Measurements from ENCODE around the gene RABGAP1L.

RABGAP1L gene

GRCh38 chr1:174219606-174220370, 60.5 kb downstream of the RABGAP1L start:
- Histone ChIP-seq H3K4me3 (ENCODE audit: low read length in 2 of 2) (no peak overlapping the region), H3K4me1 (ENCODE audit: control insufficient read depth in 2 of 2, insufficient read depth in 1 of 2, low read depth in 1 of 2, low read length in 2 of 2) (no peaks in the 10 kb centered on the region), H2BK12ac (ENCODE audit: low read length) (no peak overlapping the region), H3K36me3 (replicated peaks in 1 of 2; ENCODE audit: control insufficient read depth in 2 of 2, insufficient read depth in 2 of 2, low read length in 2 of 2) (no peaks in the 10 kb centered on the region), H4K91ac (ENCODE audit: low read depth, low read length, poor library complexity) (no peak overlapping the region), H2BK5ac (ENCODE audit: low read length) (no peak overlapping the region), H3K27me3 (ENCODE audit: control insufficient read depth in 3 of 3, insufficient read depth in 3 of 3, low read depth in 1 of 3, low read length in 3 of 3) (no peaks in the 10 kb centered on the region), H2AFZ (ENCODE audit: low read length) (no peak overlapping the region), H3K4ac (ENCODE audit: low read length) (no peak overlapping the region), H2AK5ac (ENCODE audit: low read depth, low read length) (no peak overlapping the region), H3K18ac (ENCODE audit: low read length) (no peak overlapping the region), H3K79me1 (ENCODE audit: low read depth, low read length) (no peaks in the 10 kb centered on the region), H3K9ac (ENCODE audit: low read depth, low read length, poor library complexity) (no peak overlapping the region), H3K27ac (replicated peaks; ENCODE audit: low read length) (no peak overlapping the region), H3K9me3 (replicated peaks in 1 of 2; ENCODE audit: control insufficient read depth in 2 of 2, insufficient read depth in 1 of 2, low read depth in 1 of 2, low read length in 2 of 2) (peaks cover 0 to 13% of the 10 kb centered on the region in 2 donors), H2BK120ac (ENCODE audit: low read depth, low read length) (no peak overlapping the region), H3K14ac (ENCODE audit: low read length) (no peak overlapping the region), H4K8ac (ENCODE audit: low read depth, low read length) (no peak overlapping the region), H2BK15ac (ENCODE audit: low read length) (no peak overlapping the region), H3K4me2 (ENCODE audit: insufficient read depth, low read length, poor library complexity, severe bottlenecking) (no peak overlapping the region), H3K23ac (ENCODE audit: low read depth, low read length, poor library complexity) (no peak overlapping the region)
- no CpG with 5 or more reads among the region's 4 CpGs for WGBS, 2 donors (ENCODE audit: extremely low coverage in 2 of 2, insufficient read length in 2 of 2, insufficient replicate concordance in 1 of 2)
- no peak for DNase-seq (ENCODE audit: low spot score)

GRCh38 chr1:174221681-174222080, 62.4 kb downstream of the RABGAP1L start:
- no CpG with 5 or more reads among the region's 2 CpGs for WGBS, 2 donors (ENCODE audit: extremely low coverage in 2 of 2, insufficient read length in 2 of 2, insufficient replicate concordance in 1 of 2)
- H3K27me3 ChIP-seq (ENCODE audit: control insufficient read depth in 3 of 3, insufficient read depth in 3 of 3, low read depth in 1 of 3, low read length in 3 of 3) = no peaks in the 10 kb centered on the region
- H3K9ac ChIP-seq (ENCODE audit: low read depth, low read length, poor library complexity) = no peak overlapping the region
- no peaks in the 10 kb centered on the region for H3K36me3 ChIP-seq (replicated peaks in 1 of 2; ENCODE audit: control insufficient read depth in 2 of 2, insufficient read depth in 2 of 2, low read length in 2 of 2)
- no peak overlapping the region for H2BK120ac ChIP-seq (ENCODE audit: low read depth, low read length)
- no peak overlapping the region for H2AFZ ChIP-seq (ENCODE audit: low read length)
- no peak overlapping the region for H3K27ac ChIP-seq (replicated peaks; ENCODE audit: low read length)
- H3K9me3 ChIP-seq (replicated peaks in 1 of 2; ENCODE audit: control insufficient read depth in 2 of 2, insufficient read depth in 1 of 2, low read depth in 1 of 2, low read length in 2 of 2) = peaks cover 0 to 15% of the 10 kb centered on the region in 2 donors
- H3K4me2 ChIP-seq (ENCODE audit: insufficient read depth, low read length, poor library complexity, severe bottlenecking) = no peak overlapping the region
- no peak overlapping the region for H4K8ac ChIP-seq (ENCODE audit: low read depth, low read length)
- H3K23ac ChIP-seq (ENCODE audit: low read depth, low read length, poor library complexity) = no peak overlapping the region
- no peak overlapping the region for H4K91ac ChIP-seq (ENCODE audit: low read depth, low read length, poor library complexity)
- H3K79me1 ChIP-seq (ENCODE audit: low read depth, low read length) = no peaks in the 10 kb centered on the region
- H2BK5ac ChIP-seq (ENCODE audit: low read length) = no peak overlapping the region
- H3K4me3 ChIP-seq (ENCODE audit: low read length in 2 of 2) = no peak overlapping the region
- no peak overlapping the region for H2BK12ac ChIP-seq (ENCODE audit: low read length)
- H3K4ac ChIP-seq (ENCODE audit: low read length) = no peak overlapping the region
- H2AK5ac ChIP-seq (ENCODE audit: low read depth, low read length) = no peak overlapping the region
- no peak overlapping the region for H2BK15ac ChIP-seq (ENCODE audit: low read length)
- H3K18ac ChIP-seq (ENCODE audit: low read length) = no peak overlapping the region
- no peak for DNase-seq (ENCODE audit: low spot score)
- no peak overlapping the region for H3K14ac ChIP-seq (ENCODE audit: low read length)
- H3K4me1 ChIP-seq (ENCODE audit: control insufficient read depth in 2 of 2, insufficient read depth in 1 of 2, low read depth in 1 of 2, low read length in 2 of 2) = no peaks in the 10 kb centered on the region

- no peaks in the 10 kb centered on the region for H3K36me3 ChIP-seq (replicated peaks in 1 of 2; ENCODE audit: control insufficient read depth in 2 of 2, insufficient read depth in 2 of 2, low read length in 2 of 2)
Observed at GRCh38 chr1:174222166-174222949, 63.0 kb downstream of the RABGAP1L start.

GRCh38 chr1:174224641-174225040, 65.3 kb downstream of the RABGAP1L start:
- H3K4me2 ChIP-seq (ENCODE audit: insufficient read depth, low read length, poor library complexity, severe bottlenecking) = no peak overlapping the region
- no peak overlapping the region for H2AFZ ChIP-seq (ENCODE audit: low read length)
- no peak overlapping the region for H3K4me3 ChIP-seq (ENCODE audit: low read length in 2 of 2)
- H3K4me1 ChIP-seq (ENCODE audit: control insufficient read depth in 2 of 2, insufficient read depth in 1 of 2, low read depth in 1 of 2, low read length in 2 of 2) = no peaks in the 10 kb centered on the region
- H3K9me3 ChIP-seq (replicated peaks in 1 of 2; ENCODE audit: control insufficient read depth in 2 of 2, insufficient read depth in 1 of 2, low read depth in 1 of 2, low read length in 2 of 2) = peaks cover 0 to 15% of the 10 kb centered on the region in 2 donors
- no peak overlapping the region for H4K91ac ChIP-seq (ENCODE audit: low read depth, low read length, poor library complexity)
- no peak overlapping the region for H2BK15ac ChIP-seq (ENCODE audit: low read length)
- H2BK12ac ChIP-seq (ENCODE audit: low read length) = no peak overlapping the region
- no peak overlapping the region for H3K27ac ChIP-seq (replicated peaks; ENCODE audit: low read length)
- no peak overlapping the region for H4K8ac ChIP-seq (ENCODE audit: low read depth, low read length)
- no peak for DNase-seq (ENCODE audit: low spot score)
- H3K27me3 ChIP-seq (ENCODE audit: control insufficient read depth in 3 of 3, insufficient read depth in 3 of 3, low read depth in 1 of 3, low read length in 3 of 3) = no peaks in the 10 kb centered on the region
- H3K9ac ChIP-seq (ENCODE audit: low read depth, low read length, poor library complexity) = no peak overlapping the region
- H2AK5ac ChIP-seq (ENCODE audit: low read depth, low read length) = no peak overlapping the region
- H3K36me3 ChIP-seq (replicated peaks in 1 of 2; ENCODE audit: control insufficient read depth in 2 of 2, insufficient read depth in 2 of 2, low read length in 2 of 2) = no peaks in the 10 kb centered on the region
- no peaks in the 10 kb centered on the region for H3K79me1 ChIP-seq (ENCODE audit: low read depth, low read length)
- H2BK5ac ChIP-seq (ENCODE audit: low read length) = no peak overlapping the region
- no CpG with 5 or more reads among the region's 1 CpG for WGBS, 2 donors (ENCODE audit: extremely low coverage in 2 of 2, insufficient read length in 2 of 2, insufficient replicate concordance in 1 of 2)
- H3K23ac ChIP-seq (ENCODE audit: low read depth, low read length, poor library complexity) = no peak overlapping the region
- no peak overlapping the region for H2BK120ac ChIP-seq (ENCODE audit: low read depth, low read length)
- H3K4ac ChIP-seq (ENCODE audit: low read length) = no peak overlapping the region
- H3K18ac ChIP-seq (ENCODE audit: low read length) = no peak overlapping the region
- H3K14ac ChIP-seq (ENCODE audit: low read length) = no peak overlapping the region

More at GRCh38 chr1:174222166-174222949, 63.0 kb downstream of the RABGAP1L start:
- no peak overlapping the region for H2AK5ac ChIP-seq (ENCODE audit: low read depth, low read length)
- H2AFZ ChIP-seq (ENCODE audit: low read length) = no peak overlapping the region
- H3K4me2 ChIP-seq (ENCODE audit: insufficient read depth, low read length, poor library complexity, severe bottlenecking) = no peak overlapping the region
- no peak overlapping the region for H2BK12ac ChIP-seq (ENCODE audit: low read length)
- DNase-seq (ENCODE audit: low spot score) = no peak
- H2BK120ac ChIP-seq (ENCODE audit: low read depth, low read length) = no peak overlapping the region
- H3K4ac ChIP-seq (ENCODE audit: low read length) = no peak overlapping the region
- no CpG with 5 or more reads among the region's 4 CpGs for WGBS, 2 donors (ENCODE audit: extremely low coverage in 2 of 2, insufficient read length in 2 of 2, insufficient replicate concordance in 1 of 2)
- H4K91ac ChIP-seq (ENCODE audit: low read depth, low read length, poor library complexity) = no peak overlapping the region
- H4K8ac ChIP-seq (ENCODE audit: low read depth, low read length) = no peak overlapping the region
- H3K27me3 ChIP-seq (ENCODE audit: control insufficient read depth in 3 of 3, insufficient read depth in 3 of 3, low read depth in 1 of 3, low read length in 3 of 3) = no peaks in the 10 kb centered on the region
- peaks cover 0 to 15% of the 10 kb centered on the region in 2 donors for H3K9me3 ChIP-seq (replicated peaks in 1 of 2; ENCODE audit: control insufficient read depth in 2 of 2, insufficient read depth in 1 of 2, low read depth in 1 of 2, low read length in 2 of 2)
- no peak overlapping the region for H3K23ac ChIP-seq (ENCODE audit: low read depth, low read length, poor library complexity)
- H3K4me3 ChIP-seq (ENCODE audit: low read length in 2 of 2) = no peak overlapping the region
- no peaks in the 10 kb centered on the region for H3K4me1 ChIP-seq (ENCODE audit: control insufficient read depth in 2 of 2, insufficient read depth in 1 of 2, low read depth in 1 of 2, low read length in 2 of 2)
- H2BK15ac ChIP-seq (ENCODE audit: low read length) = no peak overlapping the region
- H3K18ac ChIP-seq (ENCODE audit: low read length) = no peak overlapping the region
- no peaks in the 10 kb centered on the region for H3K79me1 ChIP-seq (ENCODE audit: low read depth, low read length)
- no peak overlapping the region for H3K14ac ChIP-seq (ENCODE audit: low read length)
- no peak overlapping the region for H3K27ac ChIP-seq (replicated peaks; ENCODE audit: low read length)
- H2BK5ac ChIP-seq (ENCODE audit: low read length) = no peak overlapping the region
- no peak overlapping the region for H3K9ac ChIP-seq (ENCODE audit: low read depth, low read length, poor library complexity)

All from neuronal stem cell (in vitro differentiated cells).